GM18519 (cell line): Measurements from ENCODE around the gene TMEM54.

ENCODE experiments used
- ATAC-seq: cut with Tn5 transposase; IDR thresholded peaks from one replicate; pipeline ENCODE4 v1.9.1; 2021; ENCODE audit warnings: mild to moderate bottlenecking, moderate library complexity; ENCODE audit not compliant: unreplicated experiment, low FRiP score

TMEM54 gene

DNA sequence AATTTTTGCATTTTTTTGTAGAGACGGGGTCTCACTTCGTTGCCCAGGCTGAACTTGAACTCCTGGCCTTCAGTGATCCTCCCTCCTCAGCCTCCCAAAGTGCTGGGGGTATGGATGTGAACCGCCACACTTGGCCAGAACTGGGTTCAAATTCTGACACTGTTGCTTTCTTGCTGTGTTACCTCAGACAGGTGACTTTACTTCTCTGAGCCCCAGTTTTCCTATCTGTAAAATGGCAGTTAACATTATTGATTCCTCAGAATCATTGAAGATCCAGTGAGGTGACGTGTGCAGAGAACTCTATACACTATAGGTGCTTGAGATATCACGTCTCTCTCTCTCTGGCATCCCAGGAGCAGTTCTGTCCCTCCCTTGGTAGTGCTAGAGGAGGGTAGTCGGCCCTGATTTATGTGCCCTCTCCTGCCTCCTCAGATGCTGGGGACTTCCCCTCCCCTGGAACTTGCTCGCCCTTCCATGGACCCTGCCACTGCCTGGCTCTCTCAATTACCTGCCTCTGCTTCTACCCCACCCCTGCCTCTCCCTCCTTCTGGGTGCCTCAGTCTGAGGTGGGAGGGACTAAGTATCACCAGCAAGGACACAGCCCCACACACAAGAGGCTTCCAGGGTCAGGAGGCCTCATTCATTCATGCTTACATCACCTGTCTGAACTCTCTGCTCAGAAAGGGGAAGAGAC lies 17.7 kb downstream of the TMEM54 start:
- ATAC-seq: no peak

GRCh38 chr1:32881871-32882850 lies 19.0 kb downstream of the TMEM54 start:
- ATAC-seq: no peak

GRCh38 chr1:32881291-32881690 lies 19.9 kb downstream of the TMEM54 start:
- no peak for ATAC-seq

DNA sequence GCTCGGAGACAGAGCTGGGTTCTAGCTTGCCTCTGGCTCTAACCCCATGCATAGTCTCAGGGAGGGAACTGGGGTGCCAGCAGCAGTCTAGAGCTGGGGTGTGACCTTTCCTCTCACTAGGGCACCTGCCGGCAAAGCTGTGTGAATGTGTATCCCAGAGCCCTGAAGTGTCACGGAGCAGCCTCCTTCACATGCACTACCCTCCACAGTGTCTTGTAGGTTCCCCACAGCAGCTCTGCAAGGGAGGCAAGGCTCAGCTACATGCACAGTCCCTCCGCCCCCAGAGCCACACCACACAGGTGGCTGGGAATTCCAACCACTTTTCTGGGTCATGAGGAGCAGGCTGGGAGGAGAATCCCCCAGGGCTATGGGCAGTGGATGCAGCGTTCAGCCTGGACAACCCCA lies 22.6 kb downstream of the TMEM54 start:
- no peak for ATAC-seq

DNA sequence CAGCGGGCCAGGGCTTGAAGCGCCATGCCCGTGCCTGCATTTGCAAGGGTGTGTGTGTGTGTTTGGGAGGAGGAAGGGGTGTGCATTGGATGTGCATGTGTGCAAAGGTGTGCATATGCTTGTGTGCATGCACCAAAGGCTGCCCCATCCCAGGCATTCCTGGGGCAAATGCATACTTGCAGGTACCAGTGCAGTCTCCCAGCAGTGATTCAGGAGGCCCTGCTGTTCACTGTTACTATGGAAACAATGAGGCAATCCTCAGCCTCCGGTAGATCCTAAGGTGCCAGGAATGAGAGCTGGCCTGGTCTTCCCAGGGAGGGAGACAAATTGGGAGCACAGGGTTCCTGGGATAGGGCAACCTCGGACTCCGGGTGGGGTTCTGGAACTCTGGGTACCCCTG lies 23.0 kb downstream of the TMEM54 start:
- no peak for ATAC-seq

GRCh38 chr1:32877211-32878110 lies 23.7 kb downstream of the TMEM54 start:
- ATAC-seq: no peak

GRCh38 chr1:32876341-32877210 lies 24.6 kb downstream of the TMEM54 start:
- ATAC-seq: no peak

- no peak for ATAC-seq
Observed at GRCh38 chr1:32874860-32875752, 26.1 kb downstream of the TMEM54 start.

- no peak for ATAC-seq
Observed at GRCh38 chr1:32873484-32873883, 27.7 kb downstream of the TMEM54 start.

DNA sequence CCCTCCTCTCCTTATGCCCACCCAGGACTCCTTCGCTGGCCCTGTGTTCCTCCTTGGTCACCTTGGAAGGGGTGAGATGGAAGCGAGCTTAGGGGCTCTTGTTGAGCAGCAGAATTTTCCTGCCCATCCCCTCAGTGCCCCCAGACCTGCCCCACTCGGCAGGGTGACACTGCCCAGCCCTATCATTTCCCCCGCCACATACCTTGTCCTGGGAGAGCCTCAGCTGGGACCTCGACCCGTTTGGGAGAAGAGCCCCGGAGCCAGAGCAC lies 29.1 kb downstream of the TMEM54 start:
- ATAC-seq: no peak

GRCh38 chr1:32871364-32872191 lies 29.6 kb downstream of the TMEM54 start:
- no peak for ATAC-seq

DNA sequence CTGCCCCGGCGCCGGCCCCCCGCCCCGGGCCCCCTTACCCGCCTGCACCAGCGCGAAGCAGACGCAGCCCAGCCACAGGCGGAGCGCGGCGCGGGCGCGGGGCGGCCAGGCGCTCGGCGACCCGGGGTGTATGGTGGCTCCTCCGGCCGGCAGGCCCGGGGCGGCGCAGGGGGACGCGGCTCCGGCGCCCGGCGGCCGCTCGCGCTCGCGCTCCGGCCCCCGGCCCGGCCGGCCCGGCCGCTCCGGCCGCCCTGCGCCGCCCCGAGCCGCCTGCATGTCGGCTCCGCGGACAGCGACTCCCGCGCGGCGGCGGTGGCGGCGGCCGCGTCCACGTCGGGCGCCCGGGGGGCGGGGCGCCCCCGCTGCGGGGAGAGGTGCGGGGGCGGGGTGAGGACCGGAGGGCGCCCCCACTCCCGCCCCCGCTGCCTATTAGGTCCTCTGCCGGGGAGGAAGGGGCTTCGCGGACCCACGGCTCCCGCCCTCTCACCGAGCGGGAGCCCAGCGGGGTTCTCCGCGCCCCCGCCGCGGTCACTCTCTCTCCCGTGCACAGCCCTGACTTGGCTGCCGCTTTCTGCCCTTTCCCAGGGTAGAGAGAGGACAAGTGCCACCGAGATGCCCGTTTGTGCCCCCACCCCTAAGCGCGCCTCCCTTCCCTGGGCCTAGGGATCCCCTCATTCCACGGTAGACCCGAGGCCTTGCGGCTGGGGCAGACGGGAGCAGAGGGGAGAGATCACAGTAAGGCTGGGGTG lies 30.4 kb downstream of the TMEM54 start, which contains the start of gene FNDC5:
FNDC5 (minus strand) TSS at position 298 of the 749 bp plus-strand sequence.
- no peak for ATAC-seq

GRCh38 chr1:32869923-32870614 lies 31.1 kb downstream of the TMEM54 start:
- no peak for ATAC-seq

GRCh38 chr1:32868806-32869455 lies 32.3 kb downstream of the TMEM54 start:
- no peak for ATAC-seq

DNA sequence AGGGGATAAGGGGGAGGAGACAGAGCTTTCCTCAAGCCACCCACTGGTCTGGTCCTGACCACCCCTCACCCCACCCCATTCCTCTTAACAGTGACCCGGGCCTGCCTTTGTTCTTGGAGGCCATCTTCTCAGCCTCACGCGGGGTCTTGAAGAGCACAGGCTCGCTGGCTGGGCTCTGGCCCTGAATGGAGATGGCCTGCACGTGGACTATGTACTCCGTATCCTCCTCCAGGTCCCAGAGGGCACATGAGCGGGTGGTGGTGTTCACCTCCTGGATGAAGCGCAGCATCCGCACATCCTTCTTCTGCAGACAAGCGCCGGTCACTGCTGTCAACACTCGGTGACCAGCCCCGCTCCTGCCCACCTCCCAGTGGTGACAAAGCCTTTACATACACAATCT lies 33.1 kb downstream of the TMEM54 start:
- no peak for ATAC-seq

GRCh38 chr1:32867671-32868070 lies 33.5 kb downstream of the TMEM54 start:
- no peak for ATAC-seq
